DND-41 (cell line): ENCODE results near the gene MGST2.

Experiments used
- EZH2 ChIP-seq: IDR thresholded peaks from 3 replicates; pipeline ENCODE4 v1.6.1; 2012; ENCODE audit warnings: borderline replicate concordance, low read depth, mild to moderate bottlenecking, moderate library complexity, low read length, inconsistent platforms; ENCODE audit not compliant: severe bottlenecking
- TF ChIP-seq, protein P1 (sequence below): IDR thresholded peaks from 2 replicates; pipeline ENCODE4 v1.5.1; 2012; ENCODE audit warnings: borderline replicate concordance, low read length, moderate library complexity, mild to moderate bottlenecking; ENCODE audit not compliant: poor library complexity, severe bottlenecking; ENCODE audit errors: extremely low read depth

DNA sequence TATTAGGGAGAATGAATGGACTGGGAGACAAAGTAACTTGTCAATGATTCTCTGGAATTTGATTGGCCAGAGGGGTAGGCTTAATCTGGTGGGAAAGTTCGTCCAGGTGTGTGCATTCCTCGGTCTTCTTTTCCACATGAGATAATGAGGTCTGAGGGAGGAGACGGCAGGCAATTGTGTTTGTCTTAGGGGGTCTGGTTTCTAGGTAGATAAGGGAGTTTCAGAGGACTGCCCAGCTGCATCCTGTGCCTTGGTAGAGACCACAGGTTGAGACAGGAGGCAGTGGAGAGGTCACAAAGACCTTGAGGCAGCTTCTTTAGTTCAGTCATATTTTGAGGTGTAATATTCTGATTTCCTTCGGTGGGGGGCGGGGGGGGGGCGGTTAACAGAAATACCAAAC, 4.3 kb downstream of the MGST2 start:
- TF ChIP-seq, protein P1, sequence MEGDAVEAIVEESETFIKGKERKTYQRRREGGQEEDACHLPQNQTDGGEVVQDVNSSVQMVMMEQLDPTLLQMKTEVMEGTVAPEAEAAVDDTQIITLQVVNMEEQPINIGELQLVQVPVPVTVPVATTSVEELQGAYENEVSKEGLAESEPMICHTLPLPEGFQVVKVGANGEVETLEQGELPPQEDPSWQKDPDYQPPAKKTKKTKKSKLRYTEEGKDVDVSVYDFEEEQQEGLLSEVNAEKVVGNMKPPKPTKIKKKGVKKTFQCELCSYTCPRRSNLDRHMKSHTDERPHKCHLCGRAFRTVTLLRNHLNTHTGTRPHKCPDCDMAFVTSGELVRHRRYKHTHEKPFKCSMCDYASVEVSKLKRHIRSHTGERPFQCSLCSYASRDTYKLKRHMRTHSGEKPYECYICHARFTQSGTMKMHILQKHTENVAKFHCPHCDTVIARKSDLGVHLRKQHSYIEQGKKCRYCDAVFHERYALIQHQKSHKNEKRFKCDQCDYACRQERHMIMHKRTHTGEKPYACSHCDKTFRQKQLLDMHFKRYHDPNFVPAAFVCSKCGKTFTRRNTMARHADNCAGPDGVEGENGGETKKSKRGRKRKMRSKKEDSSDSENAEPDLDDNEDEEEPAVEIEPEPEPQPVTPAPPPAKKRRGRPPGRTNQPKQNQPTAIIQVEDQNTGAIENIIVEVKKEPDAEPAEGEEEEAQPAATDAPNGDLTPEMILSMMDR = no peak
- TF ChIP-seq EZH2 = no peak
